Liver (tissue), 9 donors: Measurements from ENCODE around the gene C2orf49. TPM values are rescaled to one million over a fixed set of nuclear protein-coding genes. Genes with fewer than 3 reads are reported as not detected.
A peak's percentile ranks its signal among the peaks of the same experiment; 100 is the strongest.

Source experiments
- DNase-seq: peaks from one replicate; pipeline ENCODE4 v3.0.0-alpha.2; 2017; ENCODE audit warnings: low spot score
- H3K27ac ChIP-seq, 2 donors: one replicate each; pipeline ENCODE4 v1.7.0; 2013; ENCODE audit warnings: inconsistent platforms in 2 of 2, low read length in 2 of 2, control low read depth in 1 of 2, low read depth in 1 of 2, mild to moderate bottlenecking in 1 of 2
- H3K27me3 ChIP-seq, 4 donors: one replicate each; pipeline versions ENCODE4 v1.6.1 to v1.7.0; 2013; ENCODE audit warnings: low read length in 3 of 4, inconsistent platforms in 1 of 4, mild to moderate bottlenecking in 1 of 4, moderate library complexity in 1 of 4; ENCODE audit not compliant: control insufficient read depth in 4 of 4, insufficient read depth in 4 of 4
- H3K36me3 ChIP-seq, 4 donors: one replicate each; pipeline versions ENCODE4 v1.6.1 to v1.7.0; 2013; ENCODE audit warnings: low read length in 3 of 4, mild to moderate bottlenecking in 3 of 4, low read depth in 1 of 4, moderate library complexity in 1 of 4; ENCODE audit not compliant: control insufficient read depth in 4 of 4, insufficient read depth in 3 of 4
- H3K4me1 ChIP-seq, 4 donors: one replicate each; pipeline versions ENCODE4 v1.6.1 to v1.7.0; 2013; ENCODE audit warnings: low read length in 3 of 4, mild to moderate bottlenecking in 3 of 4, moderate library complexity in 1 of 4; ENCODE audit not compliant: control insufficient read depth in 4 of 4, insufficient read depth in 4 of 4
- H3K4me3 ChIP-seq, 3 donors: one replicate each; pipeline versions ENCODE4 v1.6.1 to v1.7.0; 2013; ENCODE audit warnings: low read length in 3 of 3, control low read depth in 1 of 3, low read depth in 1 of 3, mild to moderate bottlenecking in 1 of 3
- H3K9ac ChIP-seq, 2 donors: one replicate each; pipeline ENCODE4 v1.7.0; 2013; ENCODE audit warnings: low read length in 2 of 2, mild to moderate bottlenecking in 2 of 2, moderate library complexity in 2 of 2, control low read depth in 1 of 2, low read depth in 1 of 2
- H3K9me3 ChIP-seq, 4 donors: one replicate each; pipeline versions ENCODE4 v1.6.1 to v1.7.0; 2013; ENCODE audit warnings: low read length in 3 of 4; ENCODE audit not compliant: control insufficient read depth in 4 of 4
- CTCF ChIP-seq: fragments of 150-350 bp; IDR thresholded peaks from 2 replicates; pipeline ENCODE4 v1.5.1; 2017; ENCODE audit warnings: improper control_type of control experiment, low read depth, low read length; ENCODE audit not compliant: missing input control
- GABPA ChIP-seq, 2 donors: IDR thresholded peaks in 1 of 2; conservative IDR thresholded peaks in 1 of 2; 2 replicates each; pipeline ENCODE4 v1.6.1; 2016; ENCODE audit warnings: antibody characterized with exemption in 2 of 2, mild to moderate bottlenecking in 1 of 2, moderate library complexity in 1 of 2
- RAD21 ChIP-seq, 2 donors: IDR thresholded peaks; 2 replicates each; pipeline ENCODE4 v1.6.1; 2016; ENCODE audit warnings: antibody characterized with exemption in 2 of 2, mild to moderate bottlenecking in 2 of 2
- RXRA ChIP-seq, 2 donors: IDR thresholded peaks; 2 replicates each; pipeline ENCODE4 v1.6.1; 2017 to 2018; ENCODE audit warnings: antibody characterized with exemption in 2 of 2, mild to moderate bottlenecking in 1 of 2
- TAF1 ChIP-seq: conservative IDR thresholded peaks from 2 replicates; pipeline ENCODE4 v1.6.1; 2016; ENCODE audit warnings: antibody characterized with exemption, mild to moderate bottlenecking
- WGBS: extraction: QIAGEN DNeasy Blood & Tissue Kit; methylation state at CpG from one replicate; pipeline ENCODE4 v1.1.7; 2013; 5-methylcytosine and 5-hydroxymethylcytosine counted together
- polyA plus RNA-seq, 2 donors: library from polyadenylated mRNA; stranded (reverse) in 1 of 2; unstranded in 1 of 2; fragments of 200-250 nt in 1 of 2; fragments of >200 nt in 1 of 2; fragmentation: Nextera tagmentation in 1 of 2; extraction: Ambion mirVana in 1 of 2; gene quantifications; one replicate each; pipeline versions ENCODE4 v1.2.1 to v1.2.3, GENCODE V29; 2013 to 2015
- total RNA-seq, 2 donors: library from RNA; depleted of rRNA; stranded (reverse); fragments of >200 nt; gene quantifications; one replicate each; pipeline ENCODE4 v1.2.3, GENCODE V29; 2014
- donor health status: healthy.
- donor health status: healthy.
- donor health status: healthy.
- donor health status: healthy.
- donor health status: healthy.

Gene C2orf49
- total and polyA plus RNA-seq, 4 donors, result 3.3 to 8.2 (median 8.1) TPM

- H3K27me3 ChIP-seq, result peaks cover 0 to 2% (median 0%) of the 10 kb centered on the region in 4 donors
- H3K4me3 ChIP-seq, result peak overlapping the region in 1 of 3 donors; percentile 68
- H3K9me3 ChIP-seq, result no peaks in the 10 kb centered on the region
- H3K36me3 ChIP-seq, result no peaks in the 10 kb centered on the region
- H3K27ac ChIP-seq, result no peak overlapping the region
- TF ChIP-seq TAF1, result no peak
- TF ChIP-seq GABPA (IDR thresholded peaks at IDR 0.05 in 1 of 2, conservative IDR thresholded peaks at IDR 0.05 in 1 of 2), result no peak
- TF ChIP-seq RAD21 (IDR thresholded peaks at IDR 0.05), result no peak
- DNase-seq, result no peak
- H3K4me1 ChIP-seq, result peaks cover 0 to 3% (median 1%) of the 10 kb centered on the region in 4 donors
- no peak overlapping the region for H3K9ac ChIP-seq
- WGBS, result 69% methylated on average over 6 of the region's 6 CpGs
Observed at GRCh38 chr2:105397953-105398335, 60.6 kb downstream of the C2orf49 start.

GRCh38 chr2:105398336-105399206, 61.2 kb downstream of the C2orf49 start, which contains the start of gene FHL2:
Gene FHL2, minus strand, starts transcription at chr2:105399051. Its CDS starts 12,535 bp downstream, at chr2:105386516.
- Histone ChIP-seq H3K27ac (peak within 1 kb of the TSS; percentile 28 to 70), H3K36me3 (no peaks in the 10 kb centered on the region), H3K9ac (no peak within 1 kb of the TSS), H3K4me1 (peaks cover 0 to 3% (median 1%) of the 10 kb centered on the region in 4 donors), H3K9me3 (no peaks in the 10 kb centered on the region), H3K27me3 (peaks cover 0 to 2% (median 0%) of the 10 kb centered on the region in 4 donors), H3K4me3 (peak within 1 kb of the TSS; percentile 21 to 68 (median 30))
- 6% methylated on average over 74 of the region's 74 CpGs for WGBS
- DNase-seq, result peak; percentile 68
- TF ChIP-seq RAD21 (IDR thresholded peaks at IDR 0.05), result peak in 1 of 2 donors; percentile 11
- peak; percentile 25 for TF ChIP-seq CTCF
- no peak for TF ChIP-seq RXRA (IDR thresholded peaks at IDR 0.05)

Other genes starting within 250 kb of the C2orf49 start
- gene GPR45, start 95.8 kb upstream of the C2orf49 start, total RNA-seq, result not detected
- not detected for gene GPR45, start 95.8 kb upstream of the C2orf49 start, polyA plus RNA-seq
- 10 to 100 TPM in 1 of 2 donors, 1 to 10 TPM in 1; 9.8 to 10.4 TPM for gene TGFBRAP1, start 7.8 kb upstream of the C2orf49 start, total RNA-seq
- 1 to 10 TPM; 1.8 to 3.7 TPM for gene TGFBRAP1, start 7.8 kb upstream of the C2orf49 start, polyA plus RNA-seq
- 1 to 10 TPM; 4.7 to 8.3 TPM for gene FHL2, start 61.5 kb downstream of the C2orf49 start, total RNA-seq
- gene FHL2, start 61.5 kb downstream of the C2orf49 start, polyA plus RNA-seq, result 1 to 10 TPM; 3.9 to 9.0 TPM